Left ventricle myocardium inferior (tissue), 1 donor: ENCODE data around the gene MED6. TPM values are rescaled to one million over a fixed set of nuclear protein-coding genes. Genes with fewer than 3 reads are reported as not detected.

Source experiments
- DNase-seq: peaks from one replicate; pipeline ENCODE4 v3.0.0-alpha.2; 2020
- H3K27ac ChIP-seq: fragments of 200-600 bp; replicated peaks from 2 replicates; pipeline ENCODE4 v1.8.0; 2021
- H3K27me3 ChIP-seq: fragments of 200-600 bp; 2 replicates; pipeline ENCODE4 v1.8.0; 2021; ENCODE audit warnings: low read depth
- H3K36me3 ChIP-seq: fragments of 200-600 bp; 2 replicates; pipeline ENCODE4 v1.8.0; 2021
- H3K4me1 ChIP-seq: fragments of 200-600 bp; 2 replicates; pipeline ENCODE4 v1.8.0; 2021
- H3K4me3 ChIP-seq: fragments of 200-600 bp; 2 replicates; pipeline ENCODE4 v1.8.0; 2021; ENCODE audit warnings: mild to moderate bottlenecking, moderate library complexity
- H3K9me3 ChIP-seq: fragments of 200-600 bp; replicated peaks from 2 replicates; pipeline ENCODE4 v1.8.0; 2021
- CTCF ChIP-seq: fragments of 200-600 bp; IDR thresholded peaks from 2 replicates; pipeline ENCODE4 v1.8.0; 2021; ENCODE audit warnings: antibody characterized with exemption, mild to moderate bottlenecking, borderline replicate concordance
- intact Hi-C: fragments of 100-400 bp; cut with micrococcal nuclease; formaldehyde crosslinking; loops from one replicate; pipeline ENCODE4 v1.11.0; 2022
- total RNA-seq: library from RNA; stranded (reverse); fragmentation: NEBNext Ultra II Directional; extraction: Animal tissue kit (Norgen Biotek cat#: 25700); gene quantifications from one replicate; pipeline ENCODE4 v1.2.1, GENCODE V29; 2021
- donor health status: DM: no; HTN: yes; CAD: no; lungs with severe emphysema.

MED6 gene
- total RNA-seq, 1 donor from 2014 or later: 19.4 TPM

GRCh38 chr14:70555890-70556289, 44.6 kb downstream of the MED6 start:
- peaks cover 11% of the 10 kb centered on the region for H3K36me3 ChIP-seq
- no peaks in the 10 kb centered on the region for H3K9me3 ChIP-seq
- H3K4me1 ChIP-seq: no peaks in the 10 kb centered on the region
- peak; percentile 18 for DNase-seq
- no peaks in the 10 kb centered on the region for H3K27me3 ChIP-seq
- no peak for TF ChIP-seq CTCF
- peak overlapping the region; percentile 6 for H3K27ac ChIP-seq
- intact Hi-C loops: no loop called here
- peak overlapping the region; percentile 47 for H3K4me3 ChIP-seq

GRCh38 chr14:70538087-70538486, 62.4 kb downstream of the MED6 start:
- DNase-seq: no peak
- no peak overlapping the region for H3K4me3 ChIP-seq
- H3K4me1 ChIP-seq: peaks cover 4% of the 10 kb centered on the region
- H3K27me3 ChIP-seq: no peaks in the 10 kb centered on the region
- no peak overlapping the region for H3K27ac ChIP-seq
- no peak for TF ChIP-seq CTCF
- intact Hi-C loops: no loop called here
- H3K36me3 ChIP-seq: peaks cover 17% of the 10 kb centered on the region
- peaks cover 20% of the 10 kb centered on the region for H3K9me3 ChIP-seq

GRCh38 chr14:70536830-70537229, 63.6 kb downstream of the MED6 start:
- intact Hi-C loops: no loop called here
- Histone ChIP-seq H3K4me3 (no peak overlapping the region), H3K36me3 (peaks cover 19% of the 10 kb centered on the region), H3K27me3 (no peaks in the 10 kb centered on the region), H3K27ac (no peak overlapping the region), H3K4me1 (peaks cover 3% of the 10 kb centered on the region), H3K9me3 (peaks cover 32% of the 10 kb centered on the region)
- TF ChIP-seq CTCF: no peak
- no peak for DNase-seq

GRCh38 chr14:70534904-70535303, 65.6 kb downstream of the MED6 start, which contains the start of gene ADAM20:
Gene ADAM20, minus strand, starts transcription at chr14:70535004. Its CDS starts 10,247 bp downstream, at chr14:70524757.
- Histone ChIP-seq H3K27ac (no peak within 1 kb of the TSS), H3K36me3 (peaks cover 19% of the 10 kb centered on the region), H3K4me1 (no peaks in the 10 kb centered on the region), H3K9me3 (peaks cover 40% of the 10 kb centered on the region), H3K27me3 (no peaks in the 10 kb centered on the region), H3K4me3 (no peak within 1 kb of the TSS)
- intact Hi-C loops: no loop called here
- DNase-seq: no peak
- no peak for TF ChIP-seq CTCF

Other genes starting within 250 kb of the MED6 start
- gene COX16, start 241.0 kb downstream of the MED6 start, total RNA-seq: 34.1 TPM
- gene SYNJ2BP, start 183.6 kb downstream of the MED6 start, total RNA-seq: 67.6 TPM
- gene ADAM21, start 148.5 kb downstream of the MED6 start, total RNA-seq: 0.38 TPM
- 0.27 TPM for gene ADAM20, start 65.7 kb downstream of the MED6 start, total RNA-seq
- 1.9 TPM for gene TTC9, start 41.3 kb upstream of the MED6 start, total RNA-seq
- gene MAP3K9, start 208.9 kb upstream of the MED6 start, total RNA-seq: 1.9 TPM